Esophagus muscularis mucosa (tissue), 4 donors: Measurements from ENCODE around the gene CNTNAP2. TPM values are rescaled to one million over a fixed set of nuclear protein-coding genes. Genes with fewer than 3 reads are reported as not detected.

ENCODE experiments used
- DNase-seq: peaks from one replicate; pipeline ENCODE4 v3.0.0-alpha.2; 2017; ENCODE audit errors: extremely low spot score
- H3K27ac ChIP-seq, 4 donors: fragments of 200-600 bp; sonication (generic); replicated peaks in 1 of 4; 1 replicate in 3 of 4; 2 replicates in 1 of 4; pipeline ENCODE4 v1.5.1; 2016 to 2019; ENCODE audit warnings: mild to moderate bottlenecking in 1 of 4
- H3K27me3 ChIP-seq, 4 donors: fragments of 200-600 bp; sonication (generic); one replicate each; pipeline versions ENCODE4 v1.5.1 to v1.6.0; 2016 to 2019
- H3K36me3 ChIP-seq, 4 donors: fragments of 200-600 bp; sonication (generic); one replicate each; pipeline ENCODE4 v1.5.1; 2016 to 2019
- H3K4me1 ChIP-seq, 4 donors: fragments of 200-600 bp; sonication (generic); one replicate each; pipeline ENCODE4 v1.5.1; 2016 to 2019
- H3K4me3 ChIP-seq, 4 donors: fragments of 200-600 bp; sonication (generic); 1 replicate in 2 of 4; 2 replicates in 2 of 4; pipeline ENCODE4 v1.5.1; 2016 to 2019; ENCODE audit warnings: mild to moderate bottlenecking in 4 of 4, moderate library complexity in 1 of 4
- H3K9me3 ChIP-seq, 4 donors: fragments of 200-600 bp; sonication (generic); 1 replicate in 3 of 4; 2 replicates in 1 of 4; pipeline ENCODE4 v1.5.1; 2016 to 2019
- CTCF ChIP-seq, 3 experiments: fragments of 200-600 bp in 2 of 3; fragments of 450-650 bp in 1 of 3; sonication (generic) in 2 of 3; IDR thresholded peaks; one replicate each; pipeline ENCODE4 v1.5.1; 2017 to 2019; ENCODE audit warnings: antibody characterized with exemption in 3 of 3, mild to moderate bottlenecking in 2 of 3, moderate library complexity in 1 of 3
- EP300 ChIP-seq: sonication (generic); formaldehyde crosslinking; IDR thresholded peaks from one replicate; pipeline ENCODE4 v1.6.1; 2017; ENCODE audit warnings: antibody characterized with exemption
- POLR2A ChIP-seq: fragments of 450-650 bp; IDR thresholded peaks from one replicate; pipeline ENCODE4 v1.6.1; 2017; ENCODE audit warnings: antibody characterized with exemption, moderate library complexity, mild to moderate bottlenecking, low read depth
- POLR2AphosphoS5 ChIP-seq, 2 donors: sonication (generic); formaldehyde crosslinking; IDR thresholded peaks; one replicate each; pipeline ENCODE4 v1.6.1; 2017; ENCODE audit warnings: antibody characterized with exemption in 2 of 2
- WGBS: methylation state at CpG from one replicate; pipeline ENCODE4 v1.1.5; 2018; 5-methylcytosine and 5-hydroxymethylcytosine counted together
- intact Hi-C: fragments of 100-400 bp; cut with DNase I; formaldehyde crosslinking; loops from one replicate; pipeline ENCODE4 v1.15.1; 2023
- total RNA-seq, 4 donors: library from RNA; depleted of rRNA; stranded (reverse); fragments of >200 nt; gene quantifications; one replicate each; pipeline versions ENCODE4 v1.1.0 to v1.2.1, GENCODE V29; 2016

Gene CNTNAP2
- total RNA-seq, 4 donors from 2014 or later = 1.2 to 2.9 (median 1.9) TPM

- H3K4me3 ChIP-seq = no peak overlapping the region
- DNase-seq = no peak
- H3K4me1 ChIP-seq = peaks cover 0 to 16% (median 13%) of the 10 kb centered on the region in 4 donors
- no peak overlapping the region for H3K27ac ChIP-seq
- no peaks in the 10 kb centered on the region for H3K27me3 ChIP-seq
- no peaks in the 10 kb centered on the region for H3K36me3 ChIP-seq
- whole genome bisulfite sequencing = 98% methylated on average over 2 of the region's 2 CpGs
- H3K9me3 ChIP-seq = no peaks in the 10 kb centered on the region
- intact Hi-C loops = loop anchor here (5.0 kb wide), 1 partner anchor 837 kb away; no protein-coding TSS in a partner anchor
- TF ChIP-seq CTCF (IDR thresholded peaks at IDR 0.05) (no peak), POLR2A (no peak), EP300 (no peak), POLR2AphosphoS5 (IDR thresholded peaks at IDR 0.05) (no peak)
Measured at GRCh38 chr7:148079206-148080080, 1962.8 kb downstream of the CNTNAP2 start.

- no peak for TF ChIP-seq CTCF (IDR thresholded peaks at IDR 0.05)
- TF ChIP-seq POLR2AphosphoS5 (IDR thresholded peaks at IDR 0.05) = no peak
- Histone ChIP-seq H3K36me3 (no peaks in the 10 kb centered on the region), H3K27ac (no peak overlapping the region), H3K4me1 (peaks cover 0 to 15% (median 10%) of the 10 kb centered on the region in 4 donors), H3K9me3 (no peaks in the 10 kb centered on the region), H3K4me3 (no peak overlapping the region), H3K27me3 (no peaks in the 10 kb centered on the region)
- no peak for DNase-seq
- 28% methylated on average over 1 of the region's 1 CpG for WGBS
- intact Hi-C loops = loop anchor here (5.0 kb wide), 1 partner anchor 841 kb away; no protein-coding TSS in a partner anchor
Measured at GRCh38 chr7:148083448-148083847, 1966.8 kb downstream of the CNTNAP2 start.

DNA sequence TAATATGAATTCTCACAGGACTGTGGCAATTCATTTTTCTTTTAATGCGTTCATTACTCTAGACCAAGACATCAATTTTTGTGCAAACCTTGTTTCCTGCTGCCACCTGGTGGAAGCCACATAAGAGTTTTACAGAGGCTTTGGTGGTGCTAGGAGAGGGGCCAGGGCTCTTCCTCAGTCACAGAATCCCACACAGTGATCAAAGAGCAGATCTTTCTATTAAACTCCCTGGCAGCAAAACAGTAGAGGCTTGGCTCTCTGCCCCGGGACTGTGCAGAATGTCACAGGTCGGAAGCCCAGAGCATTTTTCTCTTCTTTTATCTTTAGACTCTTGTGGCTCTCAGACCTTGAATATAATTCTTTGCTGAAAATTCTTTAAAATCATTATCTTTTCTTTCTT is 1967.5 kb downstream of the CNTNAP2 start:
- Histone ChIP-seq H3K9me3 (no peaks in the 10 kb centered on the region), H3K4me3 (peak overlapping the region in 1 of 4 donors; percentile 4), H3K4me1 (peaks cover 0 to 15% (median 10%) of the 10 kb centered on the region in 4 donors), H3K27ac (no peak overlapping the region), H3K27me3 (no peaks in the 10 kb centered on the region), H3K36me3 (no peaks in the 10 kb centered on the region)
- intact Hi-C loops = loop anchor here (5.0 kb wide), 1 partner anchor 842 kb away; no protein-coding TSS in a partner anchor
- TF ChIP-seq POLR2A (no peak), CTCF (IDR thresholded peaks at IDR 0.05) (peak; percentile 58 to 67 (median 66))
- 2% methylated on average over 3 of the region's 3 CpGs for WGBS
- no peak for DNase-seq

GRCh38 chr7:148091882-148092281 is 1975.3 kb downstream of the CNTNAP2 start:
- Histone ChIP-seq H3K9me3 (no peaks in the 10 kb centered on the region), H3K4me1 (peaks cover 0 to 7% (median 3%) of the 10 kb centered on the region in 4 donors), H3K4me3 (no peak overlapping the region), H3K27me3 (no peaks in the 10 kb centered on the region), H3K36me3 (no peaks in the 10 kb centered on the region), H3K27ac (no peak overlapping the region)
- TF ChIP-seq EP300 (no peak), POLR2A (no peak), CTCF (IDR thresholded peaks at IDR 0.05) (no peak), POLR2AphosphoS5 (IDR thresholded peaks at IDR 0.05) (no peak)
- intact Hi-C loops = no loop called here
- DNase-seq = no peak
- 66% methylated on average over 4 of the region's 4 CpGs for WGBS
